Activated CD4-positive, alpha-beta T cell treated with anti-CD3 and anti-CD28 coated beads for 24 hours (primary cell): Measurements from ENCODE around the gene EPHA1.
A peak's percentile ranks its signal among the peaks of the same experiment; 100 is the strongest.

Source experiments
- DNase-seq, 2 donors: peaks; one replicate each; pipeline ENCODE4 v3.0.0-alpha.2; 2020; ENCODE audit warnings: low read depth in 2 of 2

Gene EPHA1

GRCh38 chr7:143351060-143351459 is 57.6 kb downstream of the EPHA1 start:
- no peak for DNase-seq

GRCh38 chr7:143347950-143348349 is 60.7 kb downstream of the EPHA1 start:
- DNase-seq: no peak

- no peak for DNase-seq
These were observed 62.6 kb downstream of the EPHA1 start for GRCh38 chr7:143346018-143346417.

- peak; percentile 36 to 53 for DNase-seq
These were observed 63.2 kb downstream of the EPHA1 start for GRCh38 chr7:143345428-143345900.

GRCh38 chr7:143343596-143343995 is 65.1 kb downstream of the EPHA1 start:
- DNase-seq: no peak

GRCh38 chr7:143341842-143342241 is 66.8 kb downstream of the EPHA1 start:
- no peak for DNase-seq
